ENCODE measurements around the gene SLC44A2.

The SLC44A2 gene

DNA sequence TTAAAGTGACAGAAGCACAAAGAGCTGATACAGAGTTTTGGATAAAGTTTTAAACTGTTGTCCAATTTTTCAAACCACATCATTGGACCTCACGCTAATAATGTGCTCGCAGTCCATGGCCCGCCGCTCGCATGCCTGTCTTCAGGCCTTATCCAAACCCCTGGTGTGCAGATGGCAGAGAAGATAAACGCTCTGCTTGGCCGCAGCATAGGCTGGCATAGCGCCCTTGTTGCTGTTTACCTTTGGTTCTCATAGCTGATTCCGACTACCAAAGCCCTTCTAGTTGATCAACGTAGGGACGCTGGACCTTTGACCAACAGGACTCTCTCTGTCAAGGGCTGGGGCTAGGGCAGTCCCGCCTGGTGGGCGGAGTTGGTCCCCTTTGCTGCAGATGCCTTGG, 52.4 kb downstream of the SLC44A2 start:
- Histone ChIP-seq H2BK12ac (ENCODE audit: low read length) (no peak overlapping the region), H3K14ac (ENCODE audit: low read length) (no peak overlapping the region), H3K4me3 (ENCODE audit: low read length in 2 of 2) (no peak overlapping the region), H2AK5ac (ENCODE audit: low read depth, low read length) (no peak overlapping the region), H3K18ac (ENCODE audit: low read length) (no peak overlapping the region), H3K4ac (ENCODE audit: low read length) (no peak overlapping the region), H2BK15ac (ENCODE audit: low read length) (no peak overlapping the region), H3K27ac (replicated peaks; ENCODE audit: low read length) (no peak overlapping the region), H3K23ac (ENCODE audit: low read depth, low read length, poor library complexity) (no peak overlapping the region), H3K79me1 (ENCODE audit: low read depth, low read length) (peaks cover 37% of the 10 kb centered on the region), H3K4me2 (ENCODE audit: insufficient read depth, low read length, poor library complexity, severe bottlenecking) (no peak overlapping the region), H3K27me3 (ENCODE audit: control insufficient read depth in 3 of 3, insufficient read depth in 3 of 3, low read depth in 1 of 3, low read length in 3 of 3) (no peaks in the 10 kb centered on the region), H2AFZ (ENCODE audit: low read length) (no peak overlapping the region), H3K9ac (ENCODE audit: low read depth, low read length, poor library complexity) (no peak overlapping the region), H4K8ac (ENCODE audit: low read depth, low read length) (no peak overlapping the region), H3K36me3 (replicated peaks in 1 of 2; ENCODE audit: control insufficient read depth in 2 of 2, insufficient read depth in 2 of 2, low read length in 2 of 2) (peaks cover 76 to 96% of the 10 kb centered on the region in 2 donors), H2BK120ac (ENCODE audit: low read depth, low read length) (no peak overlapping the region), H3K9me3 (replicated peaks in 1 of 2; ENCODE audit: control insufficient read depth in 2 of 2, insufficient read depth in 1 of 2, low read depth in 1 of 2, low read length in 2 of 2) (peaks cover 0 to 2% of the 10 kb centered on the region in 2 donors), H3K4me1 (ENCODE audit: control insufficient read depth in 2 of 2, insufficient read depth in 1 of 2, low read depth in 1 of 2, low read length in 2 of 2) (no peaks in the 10 kb centered on the region), H2BK5ac (ENCODE audit: low read length) (no peak overlapping the region), H4K91ac (ENCODE audit: low read depth, low read length, poor library complexity) (no peak overlapping the region)
- WGBS, 2 donors (ENCODE audit: extremely low coverage in 2 of 2, insufficient read length in 2 of 2, insufficient replicate concordance in 1 of 2), result no CpG with 5 or more reads among the region's 13 CpGs
- no peak for DNase-seq (ENCODE audit: low spot score)

DNA sequence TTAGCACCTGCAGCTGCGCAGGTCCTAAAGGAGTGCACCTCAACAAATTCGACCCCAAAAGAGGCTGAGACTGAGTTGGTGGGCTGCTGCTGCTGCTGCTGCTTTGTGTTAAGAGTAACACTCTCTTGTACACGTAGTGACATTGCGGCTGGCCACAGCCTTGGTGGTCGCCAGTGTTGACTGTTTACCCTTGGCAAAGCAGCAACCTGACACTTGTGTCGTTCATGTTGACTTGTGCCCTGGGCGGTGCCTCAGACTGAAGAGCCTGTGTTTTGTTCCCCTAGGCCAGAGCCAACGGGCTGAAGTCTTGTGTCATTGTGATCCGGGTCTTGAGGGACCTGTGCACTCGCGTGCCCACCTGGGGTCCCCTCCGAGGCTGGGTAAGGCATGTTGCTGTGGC, 53.5 kb downstream of the SLC44A2 start:
- H3K4me1 ChIP-seq (ENCODE audit: control insufficient read depth in 2 of 2, insufficient read depth in 1 of 2, low read depth in 1 of 2, low read length in 2 of 2), result no peaks in the 10 kb centered on the region
- no peak for DNase-seq (ENCODE audit: low spot score)
- H2AFZ ChIP-seq (ENCODE audit: low read length), result no peak overlapping the region
- peak overlapping the region; percentile 74 for H3K9ac ChIP-seq (ENCODE audit: low read depth, low read length, poor library complexity)
- no peak overlapping the region for H4K8ac ChIP-seq (ENCODE audit: low read depth, low read length)
- no peak overlapping the region for H3K18ac ChIP-seq (ENCODE audit: low read length)
- no peak overlapping the region for H3K4me2 ChIP-seq (ENCODE audit: insufficient read depth, low read length, poor library complexity, severe bottlenecking)
- H3K4me3 ChIP-seq (ENCODE audit: low read length in 2 of 2), result no peak overlapping the region
- no peak overlapping the region for H3K4ac ChIP-seq (ENCODE audit: low read length)
- no peak overlapping the region for H2AK5ac ChIP-seq (ENCODE audit: low read depth, low read length)
- H2BK15ac ChIP-seq (ENCODE audit: low read length), result no peak overlapping the region
- peaks cover 78 to 96% of the 10 kb centered on the region in 2 donors for H3K36me3 ChIP-seq (replicated peaks in 1 of 2; ENCODE audit: control insufficient read depth in 2 of 2, insufficient read depth in 2 of 2, low read length in 2 of 2)
- H4K91ac ChIP-seq (ENCODE audit: low read depth, low read length, poor library complexity), result no peak overlapping the region
- H2BK12ac ChIP-seq (ENCODE audit: low read length), result no peak overlapping the region
- H3K27me3 ChIP-seq (ENCODE audit: control insufficient read depth in 3 of 3, insufficient read depth in 3 of 3, low read depth in 1 of 3, low read length in 3 of 3), result no peaks in the 10 kb centered on the region
- WGBS, 2 donors (ENCODE audit: extremely low coverage in 2 of 2, insufficient read length in 2 of 2, insufficient replicate concordance in 1 of 2), result no CpG with 5 or more reads among the region's 12 CpGs
- no peak overlapping the region for H2BK120ac ChIP-seq (ENCODE audit: low read depth, low read length)
- no peak overlapping the region for H3K27ac ChIP-seq (replicated peaks; ENCODE audit: low read length)
- H3K9me3 ChIP-seq (replicated peaks in 1 of 2; ENCODE audit: control insufficient read depth in 2 of 2, insufficient read depth in 1 of 2, low read depth in 1 of 2, low read length in 2 of 2), result peaks cover 0 to 2% of the 10 kb centered on the region in 2 donors
- H3K14ac ChIP-seq (ENCODE audit: low read length), result no peak overlapping the region
- peak overlapping the region; percentile 8 for H3K23ac ChIP-seq (ENCODE audit: low read depth, low read length, poor library complexity)
- H2BK5ac ChIP-seq (ENCODE audit: low read length), result peak overlapping the region; percentile 10
- H3K79me1 ChIP-seq (ENCODE audit: low read depth, low read length), result peaks cover 38% of the 10 kb centered on the region

DNA sequence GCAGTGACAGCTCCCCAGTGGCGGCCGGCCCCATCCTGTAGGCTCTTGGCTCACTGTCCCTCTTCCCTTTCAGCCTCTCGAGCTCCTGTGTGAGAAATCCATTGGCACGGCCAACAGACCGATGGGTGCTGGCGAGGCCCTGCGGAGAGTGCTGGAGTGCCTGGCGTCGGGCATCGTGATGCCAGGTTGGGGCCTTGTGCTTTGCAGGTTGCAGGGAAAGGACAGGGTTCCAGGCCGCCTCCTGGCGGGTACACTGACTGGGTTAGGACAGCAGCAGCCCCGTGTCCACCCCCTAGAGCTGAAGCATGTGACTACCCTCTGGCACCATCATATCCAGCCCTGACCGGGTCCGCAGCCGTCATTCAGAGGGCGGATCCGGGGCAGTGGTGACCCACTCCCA, 54.4 kb downstream of the SLC44A2 start:
- no CpG with 5 or more reads among the region's 18 CpGs for WGBS, 2 donors (ENCODE audit: extremely low coverage in 2 of 2, insufficient read length in 2 of 2, insufficient replicate concordance in 1 of 2)
- Histone ChIP-seq H2BK15ac (ENCODE audit: low read length) (no peak overlapping the region), H2AFZ (ENCODE audit: low read length) (no peak overlapping the region), H3K4me1 (ENCODE audit: control insufficient read depth in 2 of 2, insufficient read depth in 1 of 2, low read depth in 1 of 2, low read length in 2 of 2) (no peaks in the 10 kb centered on the region), H4K91ac (ENCODE audit: low read depth, low read length, poor library complexity) (no peak overlapping the region), H3K4me3 (ENCODE audit: low read length in 2 of 2) (no peak overlapping the region), H2BK5ac (ENCODE audit: low read length) (peak overlapping the region; percentile 10), H3K9me3 (replicated peaks in 1 of 2; ENCODE audit: control insufficient read depth in 2 of 2, insufficient read depth in 1 of 2, low read depth in 1 of 2, low read length in 2 of 2) (peaks cover 0 to 2% of the 10 kb centered on the region in 2 donors), H3K18ac (ENCODE audit: low read length) (no peak overlapping the region), H3K36me3 (replicated peaks in 1 of 2; ENCODE audit: control insufficient read depth in 2 of 2, insufficient read depth in 2 of 2, low read length in 2 of 2) (peaks cover 84 to 96% of the 10 kb centered on the region in 2 donors), H4K8ac (ENCODE audit: low read depth, low read length) (no peak overlapping the region), H3K79me1 (ENCODE audit: low read depth, low read length) (peaks cover 36% of the 10 kb centered on the region), H2BK120ac (ENCODE audit: low read depth, low read length) (no peak overlapping the region), H3K9ac (ENCODE audit: low read depth, low read length, poor library complexity) (no peak overlapping the region), H2AK5ac (ENCODE audit: low read depth, low read length) (no peak overlapping the region), H3K4ac (ENCODE audit: low read length) (no peak overlapping the region), H2BK12ac (ENCODE audit: low read length) (no peak overlapping the region), H3K14ac (ENCODE audit: low read length) (no peak overlapping the region), H3K23ac (ENCODE audit: low read depth, low read length, poor library complexity) (no peak overlapping the region), H3K27me3 (ENCODE audit: control insufficient read depth in 3 of 3, insufficient read depth in 3 of 3, low read depth in 1 of 3, low read length in 3 of 3) (no peaks in the 10 kb centered on the region), H3K4me2 (ENCODE audit: insufficient read depth, low read length, poor library complexity, severe bottlenecking) (no peak overlapping the region), H3K27ac (replicated peaks; ENCODE audit: low read length) (no peak overlapping the region)
- DNase-seq (ENCODE audit: low spot score), result no peak

DNA sequence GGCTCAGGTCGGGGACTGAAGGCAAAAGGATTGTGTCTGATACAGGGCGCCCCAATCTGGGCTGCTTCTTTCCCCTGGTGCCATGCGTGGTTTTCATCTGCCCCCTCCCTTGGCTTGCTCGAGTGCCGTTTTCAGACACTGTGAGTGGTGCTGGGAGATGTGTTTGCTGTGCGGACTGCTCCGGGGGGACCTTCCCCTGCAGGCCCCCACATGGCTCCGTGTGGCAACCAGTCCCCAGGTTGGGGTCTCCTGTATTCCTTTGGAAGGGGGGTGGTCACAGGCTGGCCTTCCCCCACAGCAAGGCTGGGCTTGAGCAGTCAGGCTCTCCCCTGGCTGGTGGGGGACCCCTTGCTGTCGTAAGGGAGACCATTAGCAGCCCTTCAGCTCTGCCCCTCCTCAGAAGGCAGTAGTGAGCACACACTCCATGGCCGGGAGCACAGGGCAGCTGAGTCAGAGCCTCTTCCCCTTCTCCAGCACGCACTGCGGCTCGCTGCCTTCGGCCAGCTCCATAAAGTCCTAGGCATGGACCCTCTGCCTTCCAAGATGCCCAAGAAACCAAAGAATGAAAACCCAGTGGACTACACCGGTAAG, 55.3 kb downstream of the SLC44A2 start:
- H2AK5ac ChIP-seq (ENCODE audit: low read depth, low read length), result no peak overlapping the region
- H2BK15ac ChIP-seq (ENCODE audit: low read length), result no peak overlapping the region
- no peak overlapping the region for H2BK5ac ChIP-seq (ENCODE audit: low read length)
- H3K23ac ChIP-seq (ENCODE audit: low read depth, low read length, poor library complexity), result peak overlapping the region; percentile 2
- H2BK12ac ChIP-seq (ENCODE audit: low read length), result no peak overlapping the region
- H2BK120ac ChIP-seq (ENCODE audit: low read depth, low read length), result no peak overlapping the region
- no peak overlapping the region for H3K9ac ChIP-seq (ENCODE audit: low read depth, low read length, poor library complexity)
- no peak overlapping the region for H3K27ac ChIP-seq (replicated peaks; ENCODE audit: low read length)
- no peak for DNase-seq (ENCODE audit: low spot score)
- H3K4me3 ChIP-seq (ENCODE audit: low read length in 2 of 2), result no peak overlapping the region
- H3K14ac ChIP-seq (ENCODE audit: low read length), result no peak overlapping the region
- H3K79me1 ChIP-seq (ENCODE audit: low read depth, low read length), result peaks cover 36% of the 10 kb centered on the region
- H3K18ac ChIP-seq (ENCODE audit: low read length), result no peak overlapping the region
- H3K27me3 ChIP-seq (ENCODE audit: control insufficient read depth in 3 of 3, insufficient read depth in 3 of 3, low read depth in 1 of 3, low read length in 3 of 3), result no peaks in the 10 kb centered on the region
- H4K8ac ChIP-seq (ENCODE audit: low read depth, low read length), result no peak overlapping the region
- no peak overlapping the region for H2AFZ ChIP-seq (ENCODE audit: low read length)
- peaks cover 83 to 96% of the 10 kb centered on the region in 2 donors for H3K36me3 ChIP-seq (replicated peaks in 1 of 2; ENCODE audit: control insufficient read depth in 2 of 2, insufficient read depth in 2 of 2, low read length in 2 of 2)
- no peak overlapping the region for H3K4ac ChIP-seq (ENCODE audit: low read length)
- H3K4me1 ChIP-seq (ENCODE audit: control insufficient read depth in 2 of 2, insufficient read depth in 1 of 2, low read depth in 1 of 2, low read length in 2 of 2), result no peaks in the 10 kb centered on the region
- no peak overlapping the region for H3K4me2 ChIP-seq (ENCODE audit: insufficient read depth, low read length, poor library complexity, severe bottlenecking)
- WGBS, 2 donors (ENCODE audit: extremely low coverage in 2 of 2, insufficient read length in 2 of 2, insufficient replicate concordance in 1 of 2), result no CpG with 5 or more reads among the region's 15 CpGs
- H3K9me3 ChIP-seq (replicated peaks in 1 of 2; ENCODE audit: control insufficient read depth in 2 of 2, insufficient read depth in 1 of 2, low read depth in 1 of 2, low read length in 2 of 2), result peaks cover 0 to 2% of the 10 kb centered on the region in 2 donors
- no peak overlapping the region for H4K91ac ChIP-seq (ENCODE audit: low read depth, low read length, poor library complexity)

All from neuronal stem cell (in vitro differentiated cells).